ENCODE results near the gene TUSC2.

DNA sequence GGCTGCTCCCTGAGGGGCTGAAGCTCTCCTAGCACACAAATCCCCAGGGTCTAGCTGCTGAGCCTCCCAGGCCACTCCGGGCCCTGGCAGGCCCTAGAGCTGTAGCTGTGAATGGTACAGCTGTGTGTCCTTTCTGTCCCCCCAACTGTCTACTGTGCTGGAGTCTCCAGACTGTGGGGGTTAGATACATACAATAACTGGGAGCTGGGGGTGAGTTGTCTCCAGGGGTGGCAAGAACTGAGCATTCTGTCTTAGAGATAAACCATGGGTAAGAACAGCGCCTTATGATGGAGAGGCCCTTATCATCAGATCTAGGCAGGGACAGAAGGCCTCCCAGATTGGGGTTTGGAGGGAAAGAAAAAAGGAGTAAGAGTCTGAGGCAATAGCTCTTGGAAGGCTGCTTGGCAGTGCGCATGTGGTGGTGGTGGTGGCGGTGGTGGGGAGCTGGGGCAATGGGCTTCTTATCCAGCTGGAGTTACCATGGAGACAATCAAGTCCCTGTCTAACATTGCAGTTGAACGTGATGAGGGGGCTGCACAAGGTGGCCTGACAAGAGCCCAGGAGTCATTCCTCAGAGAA is 26.3 kb upstream of the TUSC2 start:
- TF ChIP-seq ZNF830 (tag by site-specific recombination; IDR thresholded peaks at IDR 0.05; ENCODE audit: low read depth) = no peak
- TF ChIP-seq, protein P1, sequence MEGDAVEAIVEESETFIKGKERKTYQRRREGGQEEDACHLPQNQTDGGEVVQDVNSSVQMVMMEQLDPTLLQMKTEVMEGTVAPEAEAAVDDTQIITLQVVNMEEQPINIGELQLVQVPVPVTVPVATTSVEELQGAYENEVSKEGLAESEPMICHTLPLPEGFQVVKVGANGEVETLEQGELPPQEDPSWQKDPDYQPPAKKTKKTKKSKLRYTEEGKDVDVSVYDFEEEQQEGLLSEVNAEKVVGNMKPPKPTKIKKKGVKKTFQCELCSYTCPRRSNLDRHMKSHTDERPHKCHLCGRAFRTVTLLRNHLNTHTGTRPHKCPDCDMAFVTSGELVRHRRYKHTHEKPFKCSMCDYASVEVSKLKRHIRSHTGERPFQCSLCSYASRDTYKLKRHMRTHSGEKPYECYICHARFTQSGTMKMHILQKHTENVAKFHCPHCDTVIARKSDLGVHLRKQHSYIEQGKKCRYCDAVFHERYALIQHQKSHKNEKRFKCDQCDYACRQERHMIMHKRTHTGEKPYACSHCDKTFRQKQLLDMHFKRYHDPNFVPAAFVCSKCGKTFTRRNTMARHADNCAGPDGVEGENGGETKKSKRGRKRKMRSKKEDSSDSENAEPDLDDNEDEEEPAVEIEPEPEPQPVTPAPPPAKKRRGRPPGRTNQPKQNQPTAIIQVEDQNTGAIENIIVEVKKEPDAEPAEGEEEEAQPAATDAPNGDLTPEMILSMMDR (tag by site-specific recombination; IDR thresholded peaks at IDR 0.05) = no peak
- TF ChIP-seq REST (tag by site-specific recombination; IDR thresholded peaks at IDR 0.05) = no peak
- TF ChIP-seq IKZF3 (tag by site-specific recombination; IDR thresholded peaks at IDR 0.05) = no peak
